Prostate gland (tissue), 2 donors: ENCODE results near the gene RWDD1. TPM values are rescaled to one million over a fixed set of nuclear protein-coding genes. Genes with fewer than 3 reads are reported as not detected.
"Not testable (repeated sequence)": the region's sequence is repeated elsewhere in the genome, so short reads cannot be mapped to it uniquely, and the experiment has no call there.

ENCODE experiments used
- DNase-seq: peaks from one replicate; pipeline ENCODE4 v3.0.0-alpha.2; 2019; ENCODE audit warnings: low spot score
- H3K27ac ChIP-seq, 2 donors: fragments of 200-600 bp; sonication (generic); 2 replicates each; pipeline ENCODE4 v1.5.1; 2017 to 2019
- H3K27me3 ChIP-seq: fragments of 200-600 bp; sonication (generic); replicated peaks from 2 replicates; pipeline ENCODE4 v1.5.1; 2019; ENCODE audit not compliant: insufficient read depth
- H3K36me3 ChIP-seq, 2 donors: fragments of 200-600 bp; sonication (generic); 1 replicate in 1 of 2; 2 replicates in 1 of 2; pipeline versions ENCODE4 v1.5.1 to v1.8.1; 2017 to 2019
- H3K4me1 ChIP-seq: fragments of 200-600 bp; sonication (generic); replicated peaks from 2 replicates; pipeline ENCODE4 v1.5.1; 2019
- H3K4me3 ChIP-seq, 2 donors: fragments of 200-600 bp; sonication (generic); 2 replicates each; pipeline ENCODE4 v1.5.1; 2017 to 2019
- H3K9me3 ChIP-seq: fragments of 200-600 bp; sonication (generic); 2 replicates; pipeline ENCODE4 v1.5.1; 2017
- POLR2A ChIP-seq: fragments of 450-650 bp; IDR thresholded peaks from one replicate; pipeline ENCODE4 v1.6.1; 2016; ENCODE audit warnings: antibody characterized with exemption, mild to moderate bottlenecking
- POLR2AphosphoS5 ChIP-seq: sonication (generic); formaldehyde crosslinking; IDR thresholded peaks from one replicate; pipeline ENCODE4 v1.6.1; 2017; ENCODE audit warnings: antibody characterized with exemption
- WGBS: methylation state at CpG from one replicate; pipeline ENCODE4 v1.1.5; 2018; 5-methylcytosine and 5-hydroxymethylcytosine counted together
- intact Hi-C: fragments of 100-400 bp; cut with DNase I; formaldehyde crosslinking; loops from one replicate; pipeline ENCODE4 v1.14.2; 2022
- total RNA-seq, 2 donors: library from RNA; depleted of rRNA; stranded (reverse); fragments of >200 nt; gene quantifications; one replicate each; pipeline ENCODE4 v1.1.0, GENCODE V29; 2016
- TF ChIP-seq, protein P1 (sequence below), 4 experiments: fragments of 200-600 bp in 2 of 4; fragments of 450-650 bp in 2 of 4; sonication (generic) in 2 of 4; IDR thresholded peaks; 1 replicate in 3 of 4; 2 replicates in 1 of 4; pipeline ENCODE4 v1.5.1; 2016 to 2019; ENCODE audit warnings: antibody characterized with exemption in 4 of 4, mild to moderate bottlenecking in 2 of 4, moderate library complexity in 2 of 4

RWDD1 gene
- total RNA-seq, 2 donors from 2014 or later, result 26.7 to 40.3 TPM

- Histone ChIP-seq H3K27ac (no peak overlapping the region), H3K9me3 (no peaks in the 10 kb centered on the region), H3K36me3 (no peaks in the 10 kb centered on the region), H3K4me1 (no peaks in the 10 kb centered on the region), H3K27me3 (no peaks in the 10 kb centered on the region), H3K4me3 (no peak overlapping the region)
- DNase-seq, result no peak
- TF ChIP-seq, protein P1, sequence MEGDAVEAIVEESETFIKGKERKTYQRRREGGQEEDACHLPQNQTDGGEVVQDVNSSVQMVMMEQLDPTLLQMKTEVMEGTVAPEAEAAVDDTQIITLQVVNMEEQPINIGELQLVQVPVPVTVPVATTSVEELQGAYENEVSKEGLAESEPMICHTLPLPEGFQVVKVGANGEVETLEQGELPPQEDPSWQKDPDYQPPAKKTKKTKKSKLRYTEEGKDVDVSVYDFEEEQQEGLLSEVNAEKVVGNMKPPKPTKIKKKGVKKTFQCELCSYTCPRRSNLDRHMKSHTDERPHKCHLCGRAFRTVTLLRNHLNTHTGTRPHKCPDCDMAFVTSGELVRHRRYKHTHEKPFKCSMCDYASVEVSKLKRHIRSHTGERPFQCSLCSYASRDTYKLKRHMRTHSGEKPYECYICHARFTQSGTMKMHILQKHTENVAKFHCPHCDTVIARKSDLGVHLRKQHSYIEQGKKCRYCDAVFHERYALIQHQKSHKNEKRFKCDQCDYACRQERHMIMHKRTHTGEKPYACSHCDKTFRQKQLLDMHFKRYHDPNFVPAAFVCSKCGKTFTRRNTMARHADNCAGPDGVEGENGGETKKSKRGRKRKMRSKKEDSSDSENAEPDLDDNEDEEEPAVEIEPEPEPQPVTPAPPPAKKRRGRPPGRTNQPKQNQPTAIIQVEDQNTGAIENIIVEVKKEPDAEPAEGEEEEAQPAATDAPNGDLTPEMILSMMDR (IDR thresholded peaks at IDR 0.05), result no peak
- TF ChIP-seq POLR2AphosphoS5 (no peak), POLR2A (no peak)
- WGBS, result 73% methylated on average over 3 of the region's 3 CpGs
- intact Hi-C loops, result no loop called here
These were observed 23.9 kb downstream of the RWDD1 start for GRCh38 chr6:116595247-116595646.

DNA sequence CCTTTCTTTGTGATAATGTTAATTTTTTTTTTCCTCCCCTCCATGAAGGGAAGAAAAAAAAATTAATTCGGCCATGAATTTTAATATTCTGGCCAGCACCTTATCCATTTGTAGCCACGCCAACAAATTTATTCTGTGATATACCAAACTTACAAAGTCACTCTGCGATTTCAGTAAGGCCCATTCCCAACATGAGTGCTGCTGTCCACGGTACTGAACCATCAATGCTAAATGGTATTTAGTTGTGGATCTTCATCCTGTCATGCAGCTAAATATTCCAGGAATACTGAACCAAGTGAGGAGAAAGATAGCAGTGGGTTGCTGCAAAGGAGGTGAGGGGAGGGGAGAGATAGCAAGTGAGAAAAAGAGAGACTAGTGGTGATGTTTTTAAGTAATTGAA is 25.5 kb downstream of the RWDD1 start:
- no peak overlapping the region for H3K27ac ChIP-seq
- no peaks in the 10 kb centered on the region for H3K27me3 ChIP-seq
- H3K9me3 ChIP-seq, result no peaks in the 10 kb centered on the region
- intact Hi-C loops, result no loop called here
- TF ChIP-seq POLR2AphosphoS5, result no peak
- no peak for TF ChIP-seq POLR2A
- TF ChIP-seq, protein P1 (IDR thresholded peaks at IDR 0.05), result no peak
- DNase-seq, result no peak
- H3K36me3 ChIP-seq, result no peaks in the 10 kb centered on the region
- WGBS, result 78% methylated on average over 4 of the region's 4 CpGs
- H3K4me3 ChIP-seq, result no peak overlapping the region
- no peaks in the 10 kb centered on the region for H3K4me1 ChIP-seq

GRCh38 chr6:116603916-116604315 is 32.6 kb downstream of the RWDD1 start:
- intact Hi-C loops, H3K36me3 ChIP-seq, H3K27me3 ChIP-seq, H3K9me3 ChIP-seq, DNase-seq, H3K4me3 ChIP-seq, H3K27ac ChIP-seq, H3K4me1 ChIP-seq: not testable (repeated sequence)
- 90% methylated on average over 3 of the region's 3 CpGs for WGBS

DNA sequence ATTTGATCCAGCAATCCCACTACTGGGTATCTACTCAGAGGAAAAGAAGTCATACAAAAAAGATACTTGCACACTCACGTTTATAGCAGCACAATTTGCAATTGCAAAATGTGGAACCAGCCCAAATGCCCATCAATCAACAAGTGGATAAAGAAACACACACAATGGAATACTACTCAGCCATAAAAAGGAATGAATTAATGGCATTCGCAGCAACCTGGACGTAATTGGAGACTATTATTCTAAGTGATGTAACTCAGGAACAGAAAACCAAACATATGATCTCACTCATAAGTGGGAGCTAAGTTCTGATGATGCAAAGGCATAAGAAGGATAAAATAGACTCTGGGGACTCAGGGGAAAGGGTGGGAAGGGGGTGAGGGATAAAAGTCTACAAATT is 33.6 kb downstream of the RWDD1 start:
- H3K27me3 ChIP-seq, H3K4me3 ChIP-seq, DNase-seq, intact Hi-C loops, H3K27ac ChIP-seq, H3K9me3 ChIP-seq, H3K4me1 ChIP-seq, H3K36me3 ChIP-seq: not testable (repeated sequence)
- WGBS, result 87% methylated on average over 3 of the region's 3 CpGs

GRCh38 chr6:116605935-116606334 is 34.6 kb downstream of the RWDD1 start:
- 97% methylated on average over 4 of the region's 4 CpGs for WGBS

GRCh38 chr6:116611056-116611455 is 39.8 kb downstream of the RWDD1 start:
- DNase-seq, result no peak
- H3K9me3 ChIP-seq, result no peaks in the 10 kb centered on the region
- no peak for TF ChIP-seq POLR2A
- TF ChIP-seq POLR2AphosphoS5, result no peak
- TF ChIP-seq, protein P1 (IDR thresholded peaks at IDR 0.05), result no peak
- H3K27me3 ChIP-seq, result no peaks in the 10 kb centered on the region
- intact Hi-C loops, result no loop called here
- WGBS, result 45% methylated on average over 4 of the region's 4 CpGs
- no peaks in the 10 kb centered on the region for H3K36me3 ChIP-seq
- H3K4me3 ChIP-seq, result no peak overlapping the region
- no peak overlapping the region for H3K27ac ChIP-seq
- no peaks in the 10 kb centered on the region for H3K4me1 ChIP-seq

More at GRCh38 chr6:116605935-116606334, 34.6 kb downstream of the RWDD1 start:
- no peaks in the 10 kb centered on the region for H3K27me3 ChIP-seq
- no peaks in the 10 kb centered on the region for H3K9me3 ChIP-seq
- H3K36me3 ChIP-seq, result no peaks in the 10 kb centered on the region
- no peaks in the 10 kb centered on the region for H3K4me1 ChIP-seq
- no peak for TF ChIP-seq POLR2A
- TF ChIP-seq, protein P1 (IDR thresholded peaks at IDR 0.05), result no peak
- no peak for TF ChIP-seq POLR2AphosphoS5
- no peak overlapping the region for H3K4me3 ChIP-seq
- DNase-seq, result no peak
- intact Hi-C loops, result no loop called here
- no peak overlapping the region for H3K27ac ChIP-seq
